Caco-2 (cell line): ENCODE measurements around the gene DENND1A. TPM values are rescaled to one million over a fixed set of nuclear protein-coding genes. Genes with fewer than 3 reads are reported as not detected.
"Not testable (repeated sequence)": the region's sequence is repeated elsewhere in the genome, so short reads cannot be mapped to it uniquely, and the experiment has no call there.

Source experiments
- BruUV-seq: library from RNA; stranded (reverse); fragments of 400-500 nt; replicated peaks from 2 replicates; lab custom pipeline; 2021; lab: Mats Ljungman, UMichigan
- CTCF ChIA-PET: fragments of 300-600 bp; sonication (Branson Sonifier 250); formaldehyde crosslinking; loops from one replicate; lab custom pipeline; 2022; ENCODE audit warnings: antibody characterized with exemption; lab: Charles Lee
- POLR2A ChIA-PET: fragments of 300-600 bp; sonication (Branson Sonifier 250); formaldehyde crosslinking; loops from one replicate; lab custom pipeline; 2022; ENCODE audit warnings: antibody characterized with exemption; lab: Charles Lee
- DNase-seq, 2 experiments: peaks; one replicate each; pipeline versions ENCODE4 v3.0.0 to v3.0.0-alpha.2; 2020 to 2022
- H3K27me3 ChIP-seq: replicated peaks from 2 replicates; pipeline ENCODE4 v1.6.0; 2011; ENCODE audit warnings: low read length; ENCODE audit not compliant: control insufficient read depth, insufficient read depth
- H3K36me3 ChIP-seq: 2 replicates; pipeline ENCODE4 v1.5.1; 2011; ENCODE audit warnings: low read length; ENCODE audit not compliant: control insufficient read depth, insufficient read depth
- H3K4me1 ChIP-seq: fragments of 250-450 bp; sonication (Bioruptor Pico); 2 replicates; pipeline ENCODE4 v1.5.1; 2020; ENCODE audit warnings: mild to moderate bottlenecking
- H3K4me3 ChIP-seq: 2 replicates; pipeline ENCODE4 v1.5.1; 2011; ENCODE audit warnings: low read depth, mild to moderate bottlenecking, control low read depth, low read length
- H3K9me3 ChIP-seq: fragments of 250-450 bp; sonication (Bioruptor Pico); 2 replicates; pipeline ENCODE4 v1.5.1; 2020; ENCODE audit warnings: mild to moderate bottlenecking, moderate library complexity
- H3K27ac Mint-ChIP-seq: one replicate; pipeline ENCODE4 v1.8.0; 2022; ENCODE audit warnings: mixed read lengths; ENCODE audit not compliant: unreplicated experiment
- H3K27me3 Mint-ChIP-seq: one replicate; pipeline ENCODE4 v1.8.0; 2022; ENCODE audit warnings: mixed read lengths; ENCODE audit not compliant: insufficient read depth, unreplicated experiment
- H3K36me3 Mint-ChIP-seq: one replicate; pipeline ENCODE4 v1.8.0; 2022; ENCODE audit warnings: mild to moderate bottlenecking, mixed read lengths; ENCODE audit not compliant: insufficient read depth, unreplicated experiment
- H3K4me1 Mint-ChIP-seq: one replicate; pipeline ENCODE4 v1.8.0; 2022; ENCODE audit warnings: low read depth, mixed read lengths; ENCODE audit not compliant: unreplicated experiment
- H3K4me3 Mint-ChIP-seq: one replicate; pipeline ENCODE4 v1.8.0; 2022; ENCODE audit warnings: mild to moderate bottlenecking, moderate library complexity, mixed read lengths; ENCODE audit not compliant: unreplicated experiment
- H3K9me3 Mint-ChIP-seq: one replicate; pipeline ENCODE4 v1.8.0; 2022; ENCODE audit warnings: mixed read lengths; ENCODE audit not compliant: unreplicated experiment
- CTCF ChIP-seq, 2 experiments: fragments of 200-600 bp in 1 of 2; IDR thresholded peaks; 1 replicate in 1 of 2; 2 replicates in 1 of 2; pipeline versions ENCODE4 v1.5.1 to v1.8.0; 2011 to 2022; ENCODE audit warnings: antibody characterized with exemption in 1 of 2, control low read depth in 1 of 2, inconsistent platforms in 1 of 2, low read depth in 1 of 2, low read length in 1 of 2, mild to moderate bottlenecking in 1 of 2, moderate library complexity in 1 of 2; ENCODE audit not compliant: insufficient read depth in 1 of 2, severe bottlenecking in 1 of 2, unreplicated experiment in 1 of 2
- intact Hi-C: fragments of 100-400 bp; cut with micrococcal nuclease; formaldehyde crosslinking; loops from one replicate; pipeline ENCODE4 v1.10.0; 2022; ENCODE audit not compliant: unreplicated experiment
- total RNA-seq: library from RNA; stranded (reverse); gene quantifications from 2 replicates; pipeline ENCODE4 v1.2.3, GENCODE V29; 2022

The DENND1A gene
- total RNA-seq, 1 experiment from 2014 or later, result 41.6 TPM

GRCh38 chr9:123637945-123638634 lies 291.8 kb downstream of the DENND1A start:
- DNase-seq, result no peak
- Histone ChIP-seq H3K4me3 (no peak overlapping the region), H3K9me3 (no peaks in the 10 kb centered on the region), H3K36me3 (no peaks in the 10 kb centered on the region; the same call in 1 of the 2 replicates), H3K4me1 (peaks cover 6% of the 10 kb centered on the region; the same call in 1 of the 2 replicates), H3K27me3 (no peaks in the 10 kb centered on the region)
- CTCF ChIA-PET, result no interaction called here
- Mint-ChIP-seq H3K27ac (no peak overlapping the region), H3K36me3 (peaks cover 11% of the 10 kb centered on the region), H3K4me1 (peaks cover 6% of the 10 kb centered on the region), H3K9me3 (no peaks in the 10 kb centered on the region), H3K4me3 (no peak overlapping the region), H3K27me3 (no peaks in the 10 kb centered on the region)
- POLR2A ChIA-PET, result no interaction called here
- no TSS peak for BruUV-seq
- no peak for TF ChIP-seq CTCF (IDR thresholded peaks at IDR 0.05; ENCODE audit: insufficient read depth in 1 of 2, low read depth in 1 of 2, low read length in 1 of 2, severe bottlenecking in 1 of 2, unreplicated experiment in 1 of 2)
- intact Hi-C loops, result no loop called here

- TF ChIP-seq CTCF (IDR thresholded peaks at IDR 0.05; ENCODE audit: insufficient read depth in 1 of 2, low read depth in 1 of 2, low read length in 1 of 2, severe bottlenecking in 1 of 2, unreplicated experiment in 1 of 2), result no peak
- H3K9me3 Mint-ChIP-seq, result no peaks in the 10 kb centered on the region
- no TSS peak for BruUV-seq
- POLR2A ChIA-PET, result no interaction called here
- H3K9me3 ChIP-seq, result no peaks in the 10 kb centered on the region
- CTCF ChIA-PET, result no interaction called here
- H3K27ac Mint-ChIP-seq, result no peak overlapping the region
- H3K36me3 Mint-ChIP-seq, result peaks cover 9% of the 10 kb centered on the region
- H3K4me1 ChIP-seq, result peaks cover 6% of the 10 kb centered on the region; the same call in 1 of the 2 replicates
- H3K4me3 Mint-ChIP-seq, result no peak overlapping the region
- no peaks in the 10 kb centered on the region; the same call in 1 of the 2 replicates for H3K36me3 ChIP-seq
- H3K4me1 Mint-ChIP-seq, result peaks cover 6% of the 10 kb centered on the region
- no peaks in the 10 kb centered on the region for H3K27me3 ChIP-seq
- no peak overlapping the region for H3K4me3 ChIP-seq
- intact Hi-C loops, result no loop called here
- H3K27me3 Mint-ChIP-seq, result no peaks in the 10 kb centered on the region
- no peak for DNase-seq
Observed at GRCh38 chr9:123637606-123637944, 292.4 kb downstream of the DENND1A start.

DNA sequence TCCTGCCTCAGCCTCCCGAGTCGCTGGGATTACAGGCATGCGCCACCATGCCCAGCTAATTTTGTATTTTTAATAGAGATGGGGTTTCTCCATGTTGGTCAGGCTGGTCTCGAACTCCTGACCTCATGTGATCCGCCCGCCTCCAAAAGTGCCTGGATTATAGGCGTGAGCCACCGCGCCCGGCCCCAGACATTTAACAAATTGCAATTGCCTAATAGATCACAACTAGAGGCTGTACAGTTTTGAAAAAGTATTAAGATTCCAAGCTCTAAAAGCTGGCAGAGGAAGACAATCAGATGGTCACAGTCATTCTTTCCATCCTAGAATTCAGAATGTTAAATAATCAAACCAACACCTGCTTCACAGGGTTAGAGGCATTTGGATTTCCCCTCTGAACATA lies 293.1 kb downstream of the DENND1A start:
- H3K4me3 Mint-ChIP-seq, H3K4me3 ChIP-seq, H3K27ac Mint-ChIP-seq, H3K9me3 Mint-ChIP-seq, H3K4me1 ChIP-seq, BruUV-seq, CTCF ChIA-PET, DNase-seq, H3K27me3 ChIP-seq, intact Hi-C loops, H3K36me3 ChIP-seq, H3K27me3 Mint-ChIP-seq, POLR2A ChIA-PET, H3K9me3 ChIP-seq, H3K4me1 Mint-ChIP-seq: not testable (repeated sequence)
- peaks cover 12% of the 10 kb centered on the region for H3K36me3 Mint-ChIP-seq
